ENCODE results near the gene RPL29.

- TF ChIP-seq YY1 (IDR thresholded peaks at IDR 0.05; ENCODE audit: low read depth), result no peak
- no peak for TF ChIP-seq RAD21 (IDR thresholded peaks at IDR 0.05; ENCODE audit: low read depth)
- no peak for TF ChIP-seq EP300 (IDR thresholded peaks at IDR 0.05; ENCODE audit: borderline replicate concordance)
- no peak for TF ChIP-seq TCF12 (IDR thresholded peaks at IDR 0.05; ENCODE audit: low read depth)
- no peak for TF ChIP-seq FOXM1 (IDR thresholded peaks at IDR 0.05; ENCODE audit: borderline replicate concordance, low read depth)
- TF ChIP-seq NFIC (IDR thresholded peaks at IDR 0.05), result no peak
- no peak for TF ChIP-seq REST (IDR thresholded peaks at IDR 0.05; ENCODE audit: low read depth)
- no peak for TF ChIP-seq MAX (IDR thresholded peaks at IDR 0.05)
- no peak for TF ChIP-seq EGR1 (IDR thresholded peaks at IDR 0.05)
- no peak for TF ChIP-seq TAF1 (IDR thresholded peaks at IDR 0.05; ENCODE audit: low read depth)
- no peak for TF ChIP-seq CREB1 (IDR thresholded peaks at IDR 0.05; ENCODE audit: low read depth)
- TF ChIP-seq CEBPB (IDR thresholded peaks at IDR 0.05), result no peak
- TF ChIP-seq TEAD4 (IDR thresholded peaks at IDR 0.05), result no peak
- TF ChIP-seq ZBTB7A (IDR thresholded peaks at IDR 0.05; ENCODE audit: low read depth), result no peak
Measured at GRCh38 chr3:51992017-51992682, 3.5 kb downstream of the RPL29 start.
